Measurements from ENCODE around the gene LUC7L3.

Gene LUC7L3

GRCh38 chr17:50764734-50765149 lies 45.3 kb downstream of the LUC7L3 start:
- Histone ChIP-seq H3K9me2 (replicated peaks; ENCODE audit: insufficient read depth, low read length) (no peaks in the 10 kb centered on the region), H3K9me3 (ENCODE audit: insufficient read depth, low read length) (no peaks in the 10 kb centered on the region), H3K4me3 (ENCODE audit: insufficient read depth, low read length, poor library complexity, severe bottlenecking) (no peak overlapping the region), H3K27me3 (ENCODE audit: low read length) (no peaks in the 10 kb centered on the region), H3F3A (ENCODE audit: insufficient read depth) (no peaks in the 10 kb centered on the region), H3K4me2 (ENCODE audit: low read depth, low read length, poor library complexity, severe bottlenecking) (no peak overlapping the region), H3K27ac (ENCODE audit: low read depth, low read length) (no peak overlapping the region), H2AFZ (ENCODE audit: low read depth, low read length, severe bottlenecking) (no peak overlapping the region), H4K20me1 (ENCODE audit: low read depth, low read length) (no peaks in the 10 kb centered on the region), H3K9ac (ENCODE audit: low read length) (no peak overlapping the region), H3K79me2 (ENCODE audit: insufficient read depth, low read length) (no peaks in the 10 kb centered on the region), H3K36me3 (ENCODE audit: low read length) (no peaks in the 10 kb centered on the region)
- TF ChIP-seq EZH2phosphoT487 (conservative IDR thresholded peaks at IDR 0.05; ENCODE audit: low read length), result no peak
- TF ChIP-seq CTCF (IDR thresholded peaks at IDR 0.05; ENCODE audit: insufficient read depth, low read length, poor library complexity, severe bottlenecking), result no peak

- Histone ChIP-seq H2AFZ (ENCODE audit: low read depth, low read length, severe bottlenecking) (no peak overlapping the region), H3K79me2 (ENCODE audit: insufficient read depth, low read length) (no peaks in the 10 kb centered on the region), H3K36me3 (ENCODE audit: low read length) (no peaks in the 10 kb centered on the region), H3K9me2 (replicated peaks; ENCODE audit: insufficient read depth, low read length) (no peaks in the 10 kb centered on the region), H4K20me1 (ENCODE audit: low read depth, low read length) (no peaks in the 10 kb centered on the region), H3K27ac (ENCODE audit: low read depth, low read length) (no peak overlapping the region), H3F3A (ENCODE audit: insufficient read depth) (no peaks in the 10 kb centered on the region), H3K27me3 (ENCODE audit: low read length) (no peaks in the 10 kb centered on the region), H3K4me3 (ENCODE audit: insufficient read depth, low read length, poor library complexity, severe bottlenecking) (no peak overlapping the region), H3K9me3 (ENCODE audit: insufficient read depth, low read length) (no peaks in the 10 kb centered on the region), H3K9ac (ENCODE audit: low read length) (no peak overlapping the region), H3K4me2 (ENCODE audit: low read depth, low read length, poor library complexity, severe bottlenecking) (no peak overlapping the region)
- no peak for TF ChIP-seq EZH2phosphoT487 (conservative IDR thresholded peaks at IDR 0.05; ENCODE audit: low read length)
- no peak for TF ChIP-seq CTCF (IDR thresholded peaks at IDR 0.05; ENCODE audit: insufficient read depth, low read length, poor library complexity, severe bottlenecking)
Observed at GRCh38 chr17:50765454-50766221, 46.2 kb downstream of the LUC7L3 start.

GRCh38 chr17:50766222-50767023 lies 47.0 kb downstream of the LUC7L3 start:
- no peaks in the 10 kb centered on the region for H3K9me2 ChIP-seq (replicated peaks; ENCODE audit: insufficient read depth, low read length)
- H3F3A ChIP-seq (ENCODE audit: insufficient read depth), result no peaks in the 10 kb centered on the region
- no peak overlapping the region for H2AFZ ChIP-seq (ENCODE audit: low read depth, low read length, severe bottlenecking)
- H3K27ac ChIP-seq (ENCODE audit: low read depth, low read length), result no peak overlapping the region
- H3K9ac ChIP-seq (ENCODE audit: low read length), result no peak overlapping the region
- H3K9me3 ChIP-seq (ENCODE audit: insufficient read depth, low read length), result no peaks in the 10 kb centered on the region
- H3K4me3 ChIP-seq (ENCODE audit: insufficient read depth, low read length, poor library complexity, severe bottlenecking), result no peak overlapping the region
- H3K79me2 ChIP-seq (ENCODE audit: insufficient read depth, low read length), result no peaks in the 10 kb centered on the region
- no peaks in the 10 kb centered on the region for H4K20me1 ChIP-seq (ENCODE audit: low read depth, low read length)
- no peaks in the 10 kb centered on the region for H3K36me3 ChIP-seq (ENCODE audit: low read length)
- TF ChIP-seq EZH2phosphoT487 (conservative IDR thresholded peaks at IDR 0.05; ENCODE audit: low read length), result no peak
- TF ChIP-seq CTCF (IDR thresholded peaks at IDR 0.05; ENCODE audit: insufficient read depth, low read length, poor library complexity, severe bottlenecking), result no peak
- no peaks in the 10 kb centered on the region for H3K27me3 ChIP-seq (ENCODE audit: low read length)
- no peak overlapping the region for H3K4me2 ChIP-seq (ENCODE audit: low read depth, low read length, poor library complexity, severe bottlenecking)

All from SU-DHL-6 (cell line).